Cardiac muscle cell (in vitro differentiated cells and primary cell): Measurements from ENCODE around the gene ANO1. TPM values are rescaled to one million over a fixed set of nuclear protein-coding genes. Genes with fewer than 3 reads are reported as not detected.

ENCODE experiments used
- DNase-seq, 2 donors: peaks; one replicate each; pipeline versions ENCODE4 v3.0.0 to v3.0.0-alpha.2; 2010 to 2017; ENCODE audit warnings: low read depth in 1 of 2, low spot score in 1 of 2
- H3K27ac ChIP-seq: fragments of 200-600 bp; sonication (generic); 2 replicates; pipeline ENCODE4 v1.5.1; 2016
- H3K27me3 ChIP-seq: fragments of 200-600 bp; sonication (generic); 2 replicates; pipeline ENCODE4 v1.6.0; 2016; ENCODE audit warnings: control low read depth
- H3K36me3 ChIP-seq: fragments of 200-600 bp; sonication (generic); 2 replicates; pipeline ENCODE4 v1.5.1; 2016; ENCODE audit warnings: control low read depth
- H3K4me1 ChIP-seq: fragments of 200-600 bp; sonication (generic); 2 replicates; pipeline ENCODE4 v1.8.1; 2017; ENCODE audit warnings: low read depth, mild to moderate bottlenecking, mixed run types
- H3K4me3 ChIP-seq: fragments of 200-600 bp; sonication (generic); 2 replicates; pipeline ENCODE4 v1.5.1; 2016; ENCODE audit warnings: mild to moderate bottlenecking
- H3K9me3 ChIP-seq: fragments of 200-600 bp; sonication (generic); 2 replicates; pipeline ENCODE4 v1.5.1; 2017; ENCODE audit warnings: low read depth, mild to moderate bottlenecking, control low read depth
- CTCF ChIP-seq: IDR thresholded peaks from 2 replicates; pipeline ENCODE4 v1.5.1; 2012; ENCODE audit warnings: low read depth, mild to moderate bottlenecking, low read length
- polyA plus RNA-seq: library from polyadenylated mRNA; unstranded; fragments of >200 nt; fragmentation: Nextera tagmentation; extraction: Ambion mirVana; gene quantifications from 2 replicates; pipeline ENCODE4 v1.2.1, GENCODE V29; 2016
- total RNA-seq: library from RNA; depleted of rRNA; stranded (reverse); fragments of >200 nt; gene quantifications from 2 replicates; pipeline ENCODE4 v1.2.3, GENCODE V29; 2016

The ANO1 gene
- total and polyA plus RNA-seq, 2 experiments from 2014 or later, result 0.09 to 0.86 TPM

- Histone ChIP-seq H3K4me1 (peaks cover 11% of the 10 kb centered on the region), H3K36me3 (no peaks in the 10 kb centered on the region), H3K27me3 (no peaks in the 10 kb centered on the region), H3K9me3 (no peaks in the 10 kb centered on the region), H3K4me3 (no peak overlapping the region), H3K27ac (no peak overlapping the region)
- no peak for TF ChIP-seq CTCF
- DNase-seq, result no peak
Observed at GRCh38 chr11:70107756-70108155, 29.6 kb downstream of the ANO1 start.

- peak in 1 of 2 donors; percentile 7 for DNase-seq
- no peaks in the 10 kb centered on the region for H3K27me3 ChIP-seq
- no peaks in the 10 kb centered on the region for H3K9me3 ChIP-seq
- no peak for TF ChIP-seq CTCF
- no peak overlapping the region for H3K4me3 ChIP-seq
- peaks cover 11% of the 10 kb centered on the region for H3K4me1 ChIP-seq
- H3K36me3 ChIP-seq, result no peaks in the 10 kb centered on the region
- no peak overlapping the region for H3K27ac ChIP-seq
Observed at GRCh38 chr11:70108250-70108649, 30.1 kb downstream of the ANO1 start.

DNA sequence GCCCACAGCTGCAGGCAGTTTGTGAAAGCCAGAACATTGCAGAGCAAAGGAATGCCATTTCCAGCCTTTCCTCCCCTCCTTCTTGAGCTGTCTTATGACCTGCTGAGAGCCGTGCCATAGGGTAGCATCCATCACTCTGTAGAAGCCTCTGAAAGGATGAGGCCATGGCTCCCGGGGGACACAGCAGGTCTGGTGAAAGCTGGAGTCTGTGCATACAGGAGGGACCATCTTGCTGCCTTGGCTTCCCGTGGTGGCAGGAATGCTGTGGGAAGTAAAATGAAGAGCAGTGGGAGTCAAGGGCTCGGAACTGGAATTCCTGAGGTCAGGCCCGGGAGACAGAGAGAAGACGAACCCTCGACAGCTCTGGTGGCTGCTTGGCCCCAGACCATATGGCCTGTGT lies 30.9 kb downstream of the ANO1 start:
- no peak for TF ChIP-seq CTCF
- Histone ChIP-seq H3K9me3 (no peaks in the 10 kb centered on the region), H3K4me3 (no peak overlapping the region), H3K27me3 (no peaks in the 10 kb centered on the region), H3K27ac (no peak overlapping the region), H3K36me3 (no peaks in the 10 kb centered on the region), H3K4me1 (peaks cover 11% of the 10 kb centered on the region)
- peak in 1 of 2 donors; percentile 11 for DNase-seq

DNA sequence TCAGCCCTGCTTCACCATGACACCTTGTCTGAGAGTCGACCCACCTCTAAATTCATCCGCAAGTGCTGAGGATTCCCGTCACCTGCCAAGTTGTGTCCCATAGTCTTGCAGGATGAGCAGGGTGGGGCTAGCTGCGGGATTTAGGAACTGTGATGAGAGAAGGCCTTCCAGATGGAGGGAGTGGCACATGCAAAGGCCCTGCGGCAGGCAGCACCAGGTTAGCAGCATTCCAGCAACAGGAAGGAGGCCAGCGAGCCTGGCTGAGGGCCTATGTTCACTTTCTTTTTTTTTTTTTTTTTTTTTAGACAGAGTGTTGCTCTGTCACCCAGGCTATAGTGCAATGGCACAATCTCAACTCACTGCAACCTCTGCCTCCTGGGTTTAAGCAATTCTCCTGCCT lies 31.8 kb downstream of the ANO1 start:
- no peak overlapping the region for H3K4me3 ChIP-seq
- TF ChIP-seq CTCF, result no peak
- no peak for DNase-seq
- no peak overlapping the region for H3K27ac ChIP-seq
- no peaks in the 10 kb centered on the region for H3K27me3 ChIP-seq
- no peaks in the 10 kb centered on the region for H3K9me3 ChIP-seq
- no peaks in the 10 kb centered on the region for H3K36me3 ChIP-seq
- H3K4me1 ChIP-seq, result peaks cover 11% of the 10 kb centered on the region

GRCh38 chr11:70110538-70111055 lies 32.5 kb downstream of the ANO1 start:
- H3K4me3 ChIP-seq, result no peak overlapping the region
- no peak for TF ChIP-seq CTCF
- H3K27ac ChIP-seq, result no peak overlapping the region
- no peaks in the 10 kb centered on the region for H3K27me3 ChIP-seq
- H3K4me1 ChIP-seq, result peaks cover 11% of the 10 kb centered on the region
- no peaks in the 10 kb centered on the region for H3K9me3 ChIP-seq
- H3K36me3 ChIP-seq, result no peaks in the 10 kb centered on the region
- no peak for DNase-seq
